ENCODE results near the gene USP53. TPM values are rescaled to one million over a fixed set of nuclear protein-coding genes. Genes with fewer than 3 reads are reported as not detected.

The USP53 gene
- total RNA-seq, 1 experiment from 2014 or later, result 4.7 TPM

GRCh38 chr4:119212964-119213606, 572 bp downstream of the USP53 start:
- in situ Hi-C loops (cut with HindIII; ENCODE audit: low pct_unique_long_range_greater_than_20kb, low sequenced_read_pairs), result no loop called here
- DNase-seq (ENCODE audit: low read depth), result peak; percentile 88

- in situ Hi-C loops (cut with HindIII; ENCODE audit: low pct_unique_long_range_greater_than_20kb, low sequenced_read_pairs), result no loop called here
- no peak for DNase-seq (ENCODE audit: low read depth)
These were observed 5.6 kb downstream of the USP53 start for GRCh38 chr4:119218093-119218492.

DNA sequence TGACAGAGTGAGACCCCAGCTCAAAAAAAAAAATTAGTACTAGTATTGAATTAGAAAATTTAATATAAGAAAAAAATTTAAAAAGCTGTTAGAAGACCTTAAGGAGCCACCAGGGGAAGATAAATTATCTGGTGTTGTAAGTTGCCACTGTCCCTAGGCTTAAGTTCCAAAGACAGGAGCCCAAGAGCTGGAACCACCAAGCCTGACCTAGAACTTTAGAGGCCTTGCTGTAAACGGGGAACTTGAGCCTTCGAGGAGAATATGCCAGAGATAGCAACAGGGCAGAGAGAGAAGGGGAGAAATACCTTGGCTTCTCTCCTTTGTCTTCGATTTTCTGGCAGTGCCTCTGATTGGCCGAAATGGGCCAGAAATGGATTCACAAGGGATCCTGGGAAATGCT, 8.9 kb downstream of the USP53 start:
- in situ Hi-C loops (cut with HindIII; ENCODE audit: low pct_unique_long_range_greater_than_20kb, low sequenced_read_pairs), result no loop called here
- DNase-seq (ENCODE audit: low read depth), result no peak

- in situ Hi-C loops (cut with HindIII; ENCODE audit: low pct_unique_long_range_greater_than_20kb, low sequenced_read_pairs), result no loop called here
- no peak for DNase-seq (ENCODE audit: low read depth)
These were observed 15.2 kb downstream of the USP53 start for GRCh38 chr4:119227690-119228089.

DNA sequence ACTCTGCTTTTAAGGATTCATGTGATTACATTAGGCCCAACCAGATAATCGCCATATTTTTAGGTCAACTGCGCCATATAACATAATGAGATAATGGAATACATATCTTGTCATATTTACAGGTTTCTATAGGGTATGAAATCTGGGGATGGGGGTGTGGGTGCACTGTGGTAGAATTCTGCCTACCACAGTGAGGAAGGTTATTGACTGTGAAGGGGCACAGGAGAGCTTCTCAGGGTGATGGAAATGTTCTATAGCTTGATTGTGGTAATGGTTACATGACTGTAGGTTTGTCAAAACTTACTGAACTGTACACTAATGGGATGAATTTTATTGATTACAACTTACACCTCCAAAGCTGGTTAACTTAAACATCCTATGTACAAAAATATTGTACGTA, 15.9 kb downstream of the USP53 start:
- in situ Hi-C loops (cut with HindIII; ENCODE audit: low pct_unique_long_range_greater_than_20kb, low sequenced_read_pairs), result no loop called here
- DNase-seq (ENCODE audit: low read depth), result no peak

GRCh38 chr4:119229908-119230687, 17.6 kb downstream of the USP53 start:
- in situ Hi-C loops (cut with HindIII; ENCODE audit: low pct_unique_long_range_greater_than_20kb, low sequenced_read_pairs), result no loop called here
- no peak for DNase-seq (ENCODE audit: low read depth)

- in situ Hi-C loops (cut with HindIII; ENCODE audit: low pct_unique_long_range_greater_than_20kb, low sequenced_read_pairs), result no loop called here
- DNase-seq (ENCODE audit: low read depth), result no peak
These were observed 19.0 kb downstream of the USP53 start for GRCh38 chr4:119231491-119231890.

- in situ Hi-C loops (cut with HindIII; ENCODE audit: low pct_unique_long_range_greater_than_20kb, low sequenced_read_pairs), result no loop called here
- DNase-seq (ENCODE audit: low read depth), result no peak
These were observed 19.8 kb downstream of the USP53 start for GRCh38 chr4:119232286-119232685.

GRCh38 chr4:119233191-119233590, 20.7 kb downstream of the USP53 start:
- in situ Hi-C loops (cut with HindIII; ENCODE audit: low pct_unique_long_range_greater_than_20kb, low sequenced_read_pairs), result no loop called here
- no peak for DNase-seq (ENCODE audit: low read depth)

DNA sequence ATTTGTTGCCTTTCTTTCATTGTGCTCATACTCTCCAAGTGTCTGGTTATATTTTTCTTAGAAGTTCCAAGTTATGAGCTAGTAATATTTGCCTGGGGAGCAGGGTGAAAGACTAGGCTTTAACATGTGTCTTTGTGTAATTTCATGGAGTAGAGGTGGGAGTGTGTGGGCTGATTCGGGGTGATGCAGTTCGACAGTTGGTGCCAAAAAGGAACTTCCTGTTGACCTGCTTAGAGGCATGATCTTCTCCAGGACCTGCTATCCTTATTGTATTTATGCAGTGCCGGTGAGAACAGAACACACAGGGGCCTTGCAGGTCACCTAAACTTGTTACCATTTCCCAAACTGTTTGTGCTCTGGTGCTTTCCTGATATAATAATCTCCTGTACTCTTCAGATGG, 21.2 kb downstream of the USP53 start:
- no peak for DNase-seq (ENCODE audit: low read depth)
- in situ Hi-C loops (cut with HindIII; ENCODE audit: low pct_unique_long_range_greater_than_20kb, low sequenced_read_pairs), result no loop called here

DNA sequence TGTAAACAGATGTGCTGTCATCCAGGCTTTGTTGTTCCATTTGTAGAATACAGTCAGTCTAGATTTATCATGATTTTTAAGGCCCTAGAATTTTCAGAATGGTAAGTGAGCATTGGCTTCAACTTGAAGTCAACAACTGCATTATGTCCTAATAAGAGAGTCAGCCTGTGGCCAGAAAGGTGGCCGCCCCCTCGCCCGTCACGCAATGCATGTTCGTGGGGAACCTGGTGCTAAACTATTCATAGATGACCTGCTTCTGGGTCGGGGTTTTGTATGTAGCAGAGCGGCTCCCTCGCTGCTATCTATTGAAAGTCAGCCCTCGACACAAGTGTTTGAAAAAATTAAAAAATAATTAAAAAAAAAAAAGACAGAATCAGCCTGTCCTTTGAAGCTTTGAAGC, 24.7 kb downstream of the USP53 start:
- in situ Hi-C loops (cut with HindIII; ENCODE audit: low pct_unique_long_range_greater_than_20kb, low sequenced_read_pairs), result no loop called here
- DNase-seq (ENCODE audit: low read depth), result no peak

DNA sequence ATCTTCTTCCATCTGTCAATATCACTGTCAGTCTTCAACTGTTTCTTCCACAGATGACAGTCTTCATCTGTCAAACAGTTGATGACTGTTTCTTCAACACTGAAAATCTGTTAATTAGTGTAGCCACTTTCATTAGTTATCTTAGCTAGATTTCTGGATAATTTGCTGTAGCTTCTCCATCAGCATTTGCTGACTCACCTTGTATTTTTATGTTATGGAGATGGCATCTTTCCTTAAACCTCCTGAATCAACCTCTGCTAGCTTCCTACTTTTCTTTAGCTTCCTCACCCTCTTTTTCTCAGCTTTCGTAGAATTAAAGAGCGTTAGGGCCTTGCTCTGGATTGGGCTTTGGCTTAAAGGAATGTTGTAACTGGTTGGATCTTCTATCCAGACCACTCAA, 25.1 kb downstream of the USP53 start:
- in situ Hi-C loops (cut with HindIII; ENCODE audit: low pct_unique_long_range_greater_than_20kb, low sequenced_read_pairs), result no loop called here
- no peak for DNase-seq (ENCODE audit: low read depth)

GRCh38 chr4:119238068-119238722, 25.7 kb downstream of the USP53 start:
- in situ Hi-C loops (cut with HindIII; ENCODE audit: low pct_unique_long_range_greater_than_20kb, low sequenced_read_pairs), result no loop called here
- no peak for DNase-seq (ENCODE audit: low read depth)

DNA sequence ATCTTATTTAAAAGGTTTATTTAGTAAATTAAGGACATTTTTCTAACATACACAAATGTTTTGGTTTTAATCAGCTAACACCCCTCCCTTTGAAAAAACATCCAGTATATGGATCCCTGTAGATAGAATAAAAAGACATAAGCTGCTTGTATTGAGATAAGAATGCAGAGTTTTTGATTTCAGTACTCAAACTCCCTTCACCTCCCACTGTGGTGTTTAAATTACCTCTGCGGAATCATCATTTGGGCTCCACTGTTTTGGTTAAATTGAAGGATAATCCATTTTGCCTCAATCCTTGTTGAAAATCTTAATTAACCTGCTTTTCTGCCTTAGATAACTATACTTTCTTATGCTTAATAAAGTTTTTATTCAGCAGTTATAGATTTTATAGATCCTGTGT, 27.6 kb downstream of the USP53 start:
- DNase-seq (ENCODE audit: low read depth), result no peak
- in situ Hi-C loops (cut with HindIII; ENCODE audit: low pct_unique_long_range_greater_than_20kb, low sequenced_read_pairs), result no loop called here

GRCh38 chr4:119240568-119240967, 28.1 kb downstream of the USP53 start:
- in situ Hi-C loops (cut with HindIII; ENCODE audit: low pct_unique_long_range_greater_than_20kb, low sequenced_read_pairs), result no loop called here
- DNase-seq (ENCODE audit: low read depth), result no peak

DNA sequence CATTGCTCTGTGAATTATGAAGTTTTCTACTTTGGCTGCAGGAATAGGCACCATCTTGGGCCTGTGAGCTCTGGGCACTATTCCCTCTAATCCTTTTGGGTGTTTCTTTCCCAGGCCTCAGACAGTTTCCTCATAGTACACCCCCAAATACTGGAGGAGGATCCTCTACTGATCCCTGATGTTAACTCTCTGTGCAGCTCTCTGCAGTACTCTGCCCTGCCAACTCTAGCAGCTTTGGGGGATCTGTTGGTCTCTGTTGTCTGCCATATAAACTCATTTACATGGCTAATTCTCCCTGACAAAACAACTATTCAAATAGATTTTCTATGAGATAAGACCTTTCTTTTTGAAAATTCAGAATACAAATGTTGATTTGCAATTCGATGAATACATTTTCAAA, 29.9 kb downstream of the USP53 start:
- in situ Hi-C loops (cut with HindIII; ENCODE audit: low pct_unique_long_range_greater_than_20kb, low sequenced_read_pairs), result no loop called here
- no peak for DNase-seq (ENCODE audit: low read depth)

DNA sequence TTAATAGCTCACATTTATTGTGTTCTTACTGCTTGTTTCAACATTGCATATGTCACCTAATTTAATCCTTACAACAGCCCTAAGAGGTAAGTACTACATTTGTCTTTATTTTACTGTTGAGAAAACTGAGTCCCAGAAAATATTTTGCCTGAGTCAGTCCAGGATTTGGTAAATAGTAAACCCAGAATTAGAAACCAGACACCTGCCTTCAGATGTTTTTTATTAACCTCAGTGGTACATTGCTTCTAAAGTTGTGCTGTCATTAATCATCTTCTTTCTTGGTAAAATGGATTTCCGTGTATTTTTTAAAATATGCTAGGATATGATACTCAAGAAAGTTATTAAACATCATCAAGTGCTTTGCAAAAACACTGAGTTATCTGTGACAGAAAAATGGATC, 31.4 kb downstream of the USP53 start:
- in situ Hi-C loops (cut with HindIII; ENCODE audit: low pct_unique_long_range_greater_than_20kb, low sequenced_read_pairs), result no loop called here

DNA sequence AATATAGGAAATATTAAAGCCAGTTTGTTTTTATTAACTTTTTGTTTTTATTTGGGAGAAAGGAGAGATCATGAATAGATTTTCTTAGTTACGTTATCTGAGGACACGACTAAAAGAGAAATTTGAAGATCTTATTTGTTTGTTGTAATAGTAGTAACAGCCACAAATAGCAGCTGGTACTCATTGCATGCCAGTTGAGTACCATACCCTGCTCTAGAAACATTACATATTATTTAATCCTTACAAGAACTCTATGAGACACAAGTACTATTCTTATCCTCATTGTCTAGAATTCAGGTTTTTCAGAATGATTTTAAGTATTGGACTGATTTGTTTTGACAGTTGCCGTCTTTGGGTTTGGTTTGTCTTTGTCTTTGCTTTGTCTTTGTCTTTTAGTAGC, 31.8 kb downstream of the USP53 start:
- in situ Hi-C loops (cut with HindIII; ENCODE audit: low pct_unique_long_range_greater_than_20kb, low sequenced_read_pairs), result no loop called here
- no peak for DNase-seq (ENCODE audit: low read depth)

More for the DNA sequence above, 31.4 kb downstream of the USP53 start:
- DNase-seq (ENCODE audit: low read depth), result no peak

DNA sequence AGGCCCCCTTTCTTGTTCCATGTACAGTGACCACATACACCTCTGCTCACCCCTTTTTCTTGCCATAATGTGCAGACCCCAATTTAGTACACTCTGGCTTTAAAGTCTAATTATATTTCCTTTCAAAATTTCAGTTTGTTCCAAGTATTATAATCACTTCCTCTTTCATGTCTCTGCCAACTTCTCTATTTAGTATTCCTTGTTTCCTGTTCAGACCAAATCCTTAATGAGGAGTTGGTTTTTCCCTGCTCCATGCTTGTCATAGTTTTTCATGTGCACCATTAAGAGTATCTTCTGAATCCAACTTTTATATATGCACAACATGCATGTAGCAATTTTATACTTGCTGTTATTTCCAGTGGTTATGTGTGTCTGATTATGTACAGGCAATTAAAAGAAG, 32.3 kb downstream of the USP53 start:
- DNase-seq (ENCODE audit: low read depth), result no peak
- in situ Hi-C loops (cut with HindIII; ENCODE audit: low pct_unique_long_range_greater_than_20kb, low sequenced_read_pairs), result no loop called here
